GM21390 (cell line): Measurements from ENCODE around the gene SLC6A18.
"Not testable (repeated sequence)": the region's sequence is repeated elsewhere in the genome, so short reads cannot be mapped to it uniquely, and the experiment has no call there.

ENCODE experiments used
- ATAC-seq: cut with Tn5 transposase; IDR thresholded peaks from one replicate; pipeline ENCODE4 v1.9.1; 2021; ENCODE audit not compliant: unreplicated experiment

Gene SLC6A18

DNA sequence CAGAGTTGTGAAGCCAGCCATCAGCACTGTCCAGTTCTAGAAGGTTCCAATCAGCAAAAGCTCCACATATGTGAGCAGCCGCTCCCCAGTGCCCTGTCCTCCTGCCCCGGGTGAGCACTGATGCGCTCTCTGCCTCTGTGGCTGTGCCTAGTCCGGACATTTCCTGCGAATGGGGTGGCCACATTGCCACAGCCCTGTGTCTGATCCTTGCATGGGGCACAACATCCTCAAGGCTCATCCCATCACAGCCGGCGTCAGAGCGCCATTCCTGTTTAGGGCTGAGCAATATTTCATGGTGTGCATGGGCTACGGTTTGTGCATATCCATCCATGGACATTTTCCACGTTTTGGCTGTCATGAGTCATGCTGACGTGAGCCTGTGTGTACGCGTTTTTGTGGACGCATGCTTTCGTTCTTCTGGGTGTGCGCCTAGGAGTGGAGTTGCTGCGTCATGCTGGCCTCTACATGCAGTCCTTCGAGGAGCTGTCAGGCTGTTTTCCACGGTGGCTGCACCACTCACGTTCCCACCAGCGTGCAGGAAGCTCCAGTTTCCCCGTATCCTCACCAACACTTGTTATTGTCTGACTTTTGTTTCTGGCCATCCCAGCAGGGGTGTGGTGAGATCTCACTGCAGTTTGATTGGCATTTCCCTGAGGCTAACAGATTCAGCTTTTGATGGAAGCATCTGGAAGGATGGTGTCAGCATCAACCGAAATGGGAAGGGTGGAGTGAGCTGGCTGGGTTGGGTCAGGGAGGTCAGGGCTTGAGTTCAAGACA lies 9.7 kb upstream of the SLC6A18 start:
- no peak for ATAC-seq

DNA sequence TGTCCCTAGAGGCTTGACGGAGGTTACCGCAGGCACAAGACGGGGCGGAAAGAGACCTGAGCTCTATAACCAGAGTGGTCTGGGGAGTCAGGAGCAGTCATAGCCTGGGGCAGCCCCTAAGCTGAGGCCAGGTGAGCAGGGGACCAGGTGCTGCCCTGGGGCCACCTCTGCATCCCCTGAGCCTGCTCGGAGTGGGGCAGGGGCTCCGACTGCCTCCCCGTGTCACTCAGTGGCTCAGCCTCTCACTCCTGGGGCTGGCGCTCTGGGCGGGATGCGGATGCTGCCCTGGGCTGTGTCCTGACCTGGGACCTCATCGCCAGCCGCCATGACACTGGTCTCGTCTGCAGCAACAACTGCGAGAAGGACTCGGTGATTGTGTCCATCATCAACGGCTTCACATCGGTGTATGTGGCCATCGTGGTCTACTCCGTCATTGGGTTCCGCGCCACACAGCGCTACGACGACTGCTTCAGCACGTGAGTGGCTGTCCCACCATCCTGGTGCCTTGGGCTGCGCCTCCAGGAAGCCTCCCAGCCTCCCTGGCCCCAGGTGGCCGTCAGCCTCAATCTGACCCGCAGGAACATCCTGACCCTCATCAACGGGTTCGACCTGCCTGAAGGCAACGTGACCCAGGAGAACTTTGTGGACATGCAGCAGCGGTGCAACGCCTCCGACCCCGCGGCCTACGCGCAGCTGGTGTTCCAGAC lies 8.8 kb upstream of the SLC6A18 start:
- ATAC-seq = no peak

GRCh38 chr5:1216918-1217295 lies 8.3 kb upstream of the SLC6A18 start:
- no peak for ATAC-seq

DNA sequence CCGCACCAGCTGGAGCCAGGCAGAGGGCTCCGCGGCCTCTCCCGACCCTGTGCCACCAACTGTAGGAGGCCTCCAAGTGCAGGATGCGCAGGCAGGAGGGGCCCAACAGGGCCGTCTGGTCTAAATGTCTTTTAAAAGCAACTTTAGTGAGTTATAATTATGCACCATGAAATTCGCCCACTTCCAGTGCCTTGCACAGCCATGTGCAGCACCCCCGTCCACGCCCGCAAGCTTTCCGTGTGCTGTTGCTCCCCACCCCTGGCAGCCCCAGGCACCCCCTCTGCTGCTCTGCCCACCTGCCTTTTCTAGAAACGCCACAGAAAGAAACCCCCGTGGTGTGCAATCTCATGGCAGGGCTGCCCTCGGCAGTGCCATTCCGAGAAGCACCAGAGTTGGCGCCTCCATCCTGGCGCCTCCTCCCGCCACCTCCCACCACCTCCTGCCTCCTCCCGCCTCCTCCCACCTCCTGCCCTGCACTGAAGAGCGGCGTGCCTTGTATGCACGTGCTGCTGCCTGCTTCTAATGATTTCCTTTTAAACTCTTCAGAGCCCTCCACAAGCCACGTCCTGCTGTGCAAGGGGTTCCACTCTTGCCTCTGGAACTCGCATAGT lies 7.5 kb upstream of the SLC6A18 start:
- no peak for ATAC-seq

GRCh38 chr5:1218351-1219080 lies 6.7 kb upstream of the SLC6A18 start:
- no peak for ATAC-seq

GRCh38 chr5:1219098-1219767 lies 5.9 kb upstream of the SLC6A18 start:
- no peak for ATAC-seq

GRCh38 chr5:1219768-1220100 lies 5.4 kb upstream of the SLC6A18 start:
- no peak for ATAC-seq

- no peak for ATAC-seq
Measured at GRCh38 chr5:1220351-1220750, 4.8 kb upstream of the SLC6A18 start.

DNA sequence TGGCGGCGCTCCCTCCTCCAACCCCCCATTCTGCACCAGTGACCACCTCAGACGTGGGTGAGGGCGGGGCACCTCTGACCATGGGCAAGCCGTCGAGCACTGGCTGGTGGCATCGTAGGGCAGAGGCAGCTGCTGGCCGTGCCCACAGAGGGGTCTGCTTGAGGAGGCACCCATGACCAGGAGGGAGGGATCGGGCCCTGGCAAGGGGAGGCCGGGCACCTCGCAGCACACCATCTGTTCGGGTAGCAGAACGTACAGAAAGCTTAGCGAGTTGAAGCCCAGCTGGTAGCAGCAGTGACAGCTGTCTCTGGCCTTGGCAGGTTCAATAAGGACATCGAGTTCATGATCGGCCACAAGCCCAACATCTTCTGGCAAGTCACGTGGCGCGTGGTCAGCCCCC lies 4.3 kb upstream of the SLC6A18 start:
- ATAC-seq = no peak

- no peak for ATAC-seq
Measured at GRCh38 chr5:1221721-1222120, 3.5 kb upstream of the SLC6A18 start.

DNA sequence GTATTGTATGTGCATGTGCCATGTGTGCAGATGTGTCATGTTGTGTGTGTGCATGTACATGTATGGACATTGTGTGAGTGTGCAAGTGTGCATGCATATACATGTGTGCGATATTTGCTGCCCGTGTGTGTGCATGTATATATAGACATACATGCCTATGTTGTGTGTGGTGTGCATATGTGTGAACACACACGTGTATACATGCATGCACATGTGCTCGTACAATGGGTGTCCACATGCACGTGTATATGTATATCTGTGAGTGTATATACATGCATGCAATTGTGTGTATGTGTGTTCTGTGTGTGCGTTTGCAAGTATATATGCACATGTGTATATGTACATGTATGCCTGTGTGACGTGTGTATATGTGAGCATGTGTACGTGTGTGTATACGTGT lies 3.0 kb upstream of the SLC6A18 start:
- no peak for ATAC-seq

GRCh38 chr5:1222621-1223277 lies 2.4 kb upstream of the SLC6A18 start:
- no peak for ATAC-seq

DNA sequence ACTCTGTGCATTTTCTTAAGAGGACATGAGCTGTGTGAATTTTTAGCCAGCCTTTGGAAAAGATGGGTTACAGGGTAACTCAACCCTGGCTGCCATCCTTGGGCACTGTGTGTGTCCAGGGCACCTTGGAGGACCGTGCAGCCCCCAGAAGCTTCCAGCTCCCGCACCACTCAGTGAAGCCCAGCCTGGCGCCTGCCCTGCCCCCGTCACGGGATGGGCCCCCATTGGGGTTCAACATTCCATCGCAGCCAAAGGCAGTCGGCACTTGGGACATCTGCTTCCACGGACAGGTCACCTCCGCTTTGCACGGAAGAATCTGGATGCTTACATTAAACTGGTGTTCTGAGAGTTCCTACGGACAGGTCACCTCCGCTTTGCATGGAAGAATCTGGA lies 1.9 kb upstream of the SLC6A18 start:
- no peak for ATAC-seq

DNA sequence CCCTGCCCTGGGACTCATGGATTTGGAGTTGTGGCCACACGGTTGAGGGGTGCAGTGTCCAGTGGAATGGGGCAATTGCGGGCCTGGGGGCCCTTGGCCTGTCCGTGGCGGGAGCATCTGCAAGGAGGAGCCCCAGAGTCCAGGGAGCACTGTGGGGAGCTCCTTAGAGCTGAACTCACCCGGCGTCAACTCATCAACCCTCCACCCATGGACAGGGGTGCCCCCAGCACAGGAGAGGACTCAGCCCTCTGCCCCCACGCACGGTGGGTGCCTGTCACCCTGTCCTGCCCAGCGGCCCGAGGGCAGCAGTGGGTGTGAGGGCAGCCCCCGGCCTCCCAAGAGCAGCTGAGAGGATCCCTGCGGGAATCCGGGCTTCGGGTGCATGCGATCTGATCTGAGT lies 550 bp upstream of the SLC6A18 start:
- ATAC-seq = no peak

DNA sequence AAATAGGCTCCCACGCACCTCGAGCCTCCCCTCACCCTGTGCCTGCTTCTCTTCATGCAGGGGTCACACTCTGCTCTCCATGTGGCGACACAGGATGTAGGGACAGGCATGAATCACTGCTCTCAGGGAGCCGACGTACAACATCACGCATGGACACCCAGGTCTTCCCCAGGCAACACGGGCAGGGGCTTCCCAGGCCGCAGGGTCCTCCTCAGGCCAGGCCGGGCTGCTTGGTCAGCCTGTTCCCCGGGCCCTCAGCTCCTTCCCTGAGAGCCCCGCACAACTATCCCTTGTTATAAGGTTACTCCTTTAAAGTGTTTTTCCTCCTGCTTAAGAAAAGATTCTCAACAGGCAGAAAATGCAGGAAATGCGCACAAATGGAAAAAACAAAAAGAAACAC lies 1.1 kb downstream of the SLC6A18 start:
- no peak for ATAC-seq

GRCh38 chr5:1226839-1227581 lies 1.8 kb downstream of the SLC6A18 start:
- no peak for ATAC-seq

DNA sequence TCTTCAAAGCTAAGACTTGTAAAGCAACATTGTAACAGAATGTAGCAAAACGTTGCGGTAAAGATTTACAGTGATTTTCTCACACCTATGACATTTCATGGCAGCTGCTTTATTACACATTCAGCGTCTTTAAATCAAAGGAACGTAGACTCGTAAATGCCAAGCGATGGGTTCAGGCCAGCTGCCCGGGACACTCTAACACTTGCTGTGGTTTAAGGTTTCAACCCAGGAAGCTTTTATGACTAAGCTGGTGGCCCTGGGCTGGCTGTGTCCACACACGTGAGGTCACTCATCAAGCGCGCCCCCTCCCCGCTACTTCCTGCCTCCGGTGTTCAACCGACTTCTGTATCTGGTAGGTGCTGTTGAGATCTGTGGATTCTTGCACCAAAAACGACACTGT lies 2.5 kb downstream of the SLC6A18 start:
- no peak for ATAC-seq

DNA sequence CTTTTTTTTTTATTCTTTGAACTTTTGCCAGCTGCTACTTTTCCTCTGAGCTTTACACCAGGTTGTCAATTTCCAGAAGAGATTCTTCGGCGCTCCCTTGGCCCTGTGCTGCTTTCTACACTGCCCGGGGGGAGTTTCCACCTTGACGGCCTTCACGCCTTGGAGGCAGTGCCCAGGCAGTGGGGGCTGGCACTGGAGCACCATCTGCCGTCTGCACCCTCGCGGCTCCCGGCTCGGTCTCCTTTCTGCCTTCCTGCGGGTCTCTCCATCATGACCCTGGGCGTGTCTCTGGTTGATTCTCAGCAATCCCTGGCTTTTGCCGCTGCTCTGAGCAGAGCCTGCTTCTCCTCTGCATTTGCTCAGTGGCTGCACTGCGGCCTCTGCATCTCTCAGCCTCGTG lies 2.9 kb downstream of the SLC6A18 start:
- no peak for ATAC-seq

DNA sequence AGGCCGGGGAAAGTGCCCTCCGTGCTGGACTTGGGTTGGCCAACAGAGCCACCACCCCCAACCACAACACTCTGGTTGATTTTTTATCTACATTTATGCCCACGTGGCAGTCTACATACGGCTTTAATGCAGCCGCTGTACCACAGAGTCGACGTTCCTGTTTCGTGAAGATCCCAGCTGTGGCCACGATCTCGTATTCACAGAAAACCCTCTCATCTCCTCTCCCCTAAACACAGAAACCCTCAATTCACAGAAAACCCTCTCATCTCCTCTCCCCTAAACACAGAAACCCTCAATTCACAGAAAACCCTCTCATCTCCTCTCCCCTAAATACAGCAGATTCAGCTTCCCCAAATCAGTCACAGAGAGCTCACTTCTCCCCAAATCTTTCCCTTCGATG lies 3.8 kb downstream of the SLC6A18 start:
- not testable (repeated sequence) for ATAC-seq

- ATAC-seq = no peak
Measured at GRCh38 chr5:1229822-1230221, 4.6 kb downstream of the SLC6A18 start.
